Memory B cell (primary cell): ENCODE data around the gene HMGB3.
"Not testable (repeated sequence)": the region's sequence is repeated elsewhere in the genome, so short reads cannot be mapped to it uniquely, and the experiment has no call there.

ENCODE experiments used
- ATAC-seq: fragments of 150-1000 bp; cut with Tn5 transposase; 2 replicates; pipeline ENCODE4 v1.10.0; 2021; ENCODE audit warnings: low read depth, mild to moderate bottlenecking, moderate library complexity
- DNase-seq, 2 donors: peaks; one replicate each; pipeline ENCODE4 v3.0.0; 2022; ENCODE audit warnings: low spot score in 2 of 2
- H3K27ac Mint-ChIP-seq: one replicate; pipeline ENCODE4 v1.8.0; 2022; ENCODE audit warnings: mild to moderate bottlenecking, moderate library complexity, mixed read lengths
- H3K27me3 Mint-ChIP-seq: one replicate; pipeline ENCODE4 v1.8.0; 2022; ENCODE audit warnings: mixed read lengths
- H3K36me3 Mint-ChIP-seq: one replicate; pipeline ENCODE4 v1.8.0; 2022; ENCODE audit warnings: mild to moderate bottlenecking, mixed read lengths
- H3K4me1 Mint-ChIP-seq: one replicate; pipeline ENCODE4 v1.8.0; 2022; ENCODE audit warnings: mixed read lengths
- H3K4me3 Mint-ChIP-seq: one replicate; pipeline ENCODE4 v1.8.0; 2022; ENCODE audit warnings: mild to moderate bottlenecking, moderate library complexity, mixed read lengths
- H3K9me3 Mint-ChIP-seq: one replicate; pipeline ENCODE4 v1.8.0; 2022; ENCODE audit warnings: mixed read lengths

HMGB3 gene

GRCh38 chrX:150987687-150988086 lies 4.6 kb downstream of the HMGB3 start:
- ATAC-seq, H3K27me3 Mint-ChIP-seq, H3K36me3 Mint-ChIP-seq, H3K4me3 Mint-ChIP-seq, H3K9me3 Mint-ChIP-seq, H3K4me1 Mint-ChIP-seq, H3K27ac Mint-ChIP-seq, DNase-seq: not testable (repeated sequence)

GRCh38 chrX:150989420-150989819 lies 6.3 kb downstream of the HMGB3 start:
- Mint-ChIP-seq H3K4me1 (peaks cover 5% of the 10 kb centered on the region), H3K4me3 (no peak overlapping the region), H3K36me3 (peaks cover 1% of the 10 kb centered on the region), H3K27me3 (peaks cover 4% of the 10 kb centered on the region), H3K27ac (no peak overlapping the region), H3K9me3 (no peaks in the 10 kb centered on the region)
- ATAC-seq (no peak), DNase-seq (no peak)

DNA sequence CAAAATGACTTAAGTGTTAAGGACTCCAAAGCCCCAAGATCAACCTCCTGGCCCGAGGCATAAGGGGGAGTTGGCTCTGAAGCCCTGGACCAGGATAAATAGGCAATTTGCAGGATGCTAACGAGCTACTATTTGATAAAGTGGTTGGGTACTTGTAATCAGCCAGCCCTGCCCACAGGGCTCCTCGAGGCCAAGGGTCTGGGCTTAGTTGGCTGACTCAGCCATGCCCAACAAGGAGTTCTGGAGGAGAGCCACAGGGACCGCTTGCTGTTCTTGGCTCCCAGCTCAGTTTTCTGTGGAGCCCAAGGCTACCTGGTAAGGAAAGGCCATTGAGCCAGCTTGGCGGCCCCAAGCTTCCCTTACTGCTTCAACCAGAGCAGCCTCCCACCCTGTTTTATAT lies 7.8 kb downstream of the HMGB3 start:
- ATAC-seq (no peak), DNase-seq (no peak)
- Mint-ChIP-seq H3K4me1 (no peaks in the 10 kb centered on the region), H3K36me3 (peaks cover 1% of the 10 kb centered on the region), H3K4me3 (no peak overlapping the region), H3K9me3 (no peaks in the 10 kb centered on the region), H3K27ac (no peak overlapping the region), H3K27me3 (peaks cover 4% of the 10 kb centered on the region)

DNA sequence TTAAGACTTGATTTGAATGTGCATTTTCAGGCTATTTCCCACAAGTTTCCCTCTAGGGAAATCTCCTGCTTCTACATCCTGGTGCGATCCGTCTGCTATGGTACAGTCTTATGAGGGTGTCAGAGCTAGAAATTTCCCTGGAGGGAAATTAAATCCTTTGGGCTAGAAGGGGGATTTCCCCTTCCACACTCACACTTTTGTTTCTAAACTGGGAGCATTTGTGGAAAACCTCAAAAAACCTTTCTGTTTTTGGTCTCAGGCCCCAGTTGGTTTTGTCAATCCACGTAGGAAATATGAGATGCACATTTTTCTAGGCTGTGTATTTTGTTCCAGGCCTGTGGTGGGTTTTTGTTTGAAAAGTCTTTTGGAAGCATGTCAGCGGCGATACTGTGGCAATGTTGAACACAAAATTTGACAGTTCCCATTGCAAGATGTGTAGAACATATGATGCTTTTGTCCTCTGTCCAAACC lies 17.8 kb downstream of the HMGB3 start:
- no peak for ATAC-seq
- no peaks in the 10 kb centered on the region for H3K4me1 Mint-ChIP-seq
- no peaks in the 10 kb centered on the region for H3K9me3 Mint-ChIP-seq
- no peaks in the 10 kb centered on the region for H3K27me3 Mint-ChIP-seq
- no peak for DNase-seq
- H3K4me3 Mint-ChIP-seq = no peak overlapping the region
- no peaks in the 10 kb centered on the region for H3K36me3 Mint-ChIP-seq
- no peak overlapping the region for H3K27ac Mint-ChIP-seq

- H3K4me1 Mint-ChIP-seq = no peaks in the 10 kb centered on the region
- ATAC-seq (no peak), DNase-seq (no peak)
- H3K9me3 Mint-ChIP-seq = no peaks in the 10 kb centered on the region
- no peak overlapping the region for H3K4me3 Mint-ChIP-seq
- peaks cover 5% of the 10 kb centered on the region for H3K27me3 Mint-ChIP-seq
- no peaks in the 10 kb centered on the region for H3K36me3 Mint-ChIP-seq
- H3K27ac Mint-ChIP-seq = no peak overlapping the region
Observed at GRCh38 chrX:151004085-151004484, 20.9 kb downstream of the HMGB3 start.

GRCh38 chrX:151006410-151007109 lies 23.4 kb downstream of the HMGB3 start:
- no peak for DNase-seq
- no peaks in the 10 kb centered on the region for H3K36me3 Mint-ChIP-seq
- H3K4me1 Mint-ChIP-seq = no peaks in the 10 kb centered on the region
- H3K27ac Mint-ChIP-seq = no peak overlapping the region
- H3K9me3 Mint-ChIP-seq = no peaks in the 10 kb centered on the region
- no peak for ATAC-seq
- H3K4me3 Mint-ChIP-seq = no peak overlapping the region
- peaks cover 6% of the 10 kb centered on the region for H3K27me3 Mint-ChIP-seq

DNA sequence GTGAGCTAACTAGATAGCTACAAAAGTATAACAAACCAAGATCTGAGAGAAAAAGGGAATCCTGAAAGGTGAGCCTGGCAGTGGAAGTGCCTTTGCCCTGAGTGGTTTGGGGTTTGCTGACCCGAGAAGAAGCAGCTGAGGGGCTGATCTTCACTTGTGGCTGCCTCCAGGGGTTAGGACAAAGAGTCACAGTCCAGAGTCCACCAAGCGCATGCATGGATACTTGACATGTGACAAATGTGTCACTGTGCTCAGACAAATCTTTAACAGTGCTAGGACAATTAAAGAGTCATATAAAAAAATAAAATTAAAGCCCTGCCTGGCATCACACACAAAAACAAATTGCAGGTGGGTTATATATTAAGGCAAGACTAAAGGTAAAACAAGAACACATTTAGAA lies 26.4 kb downstream of the HMGB3 start:
- no peak for ATAC-seq
- H3K4me1 Mint-ChIP-seq = no peaks in the 10 kb centered on the region

DNA sequence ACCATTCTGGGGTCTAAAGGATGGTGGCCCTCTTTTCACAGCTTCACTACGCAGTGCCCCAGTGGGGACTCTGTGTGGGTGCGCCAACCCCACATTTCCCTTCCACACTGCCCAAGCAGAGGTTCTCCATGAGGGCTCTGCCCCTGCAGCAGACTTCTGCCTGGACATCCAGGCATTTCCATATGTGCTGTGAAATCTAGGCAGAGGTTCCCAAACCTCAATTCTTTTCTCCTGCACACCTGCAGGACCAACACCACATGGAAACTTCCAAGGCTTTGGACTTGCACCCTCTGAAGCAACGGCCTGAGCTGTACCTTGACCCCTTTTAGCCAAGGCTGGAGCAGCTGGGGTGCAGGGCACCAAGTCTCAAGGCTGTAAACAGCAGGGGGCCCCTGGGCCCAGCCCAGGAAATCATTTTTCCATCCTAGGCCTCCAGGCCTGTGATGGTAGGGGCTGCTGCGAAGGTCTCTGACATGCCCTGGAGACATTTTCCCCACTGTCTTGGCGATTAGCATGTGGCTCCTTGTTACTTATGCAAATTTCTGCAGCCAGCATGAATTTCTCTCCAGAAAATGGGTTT lies 30.1 kb downstream of the HMGB3 start:
- no peak for DNase-seq
- ATAC-seq = no peak
- Mint-ChIP-seq H3K4me1 (no peaks in the 10 kb centered on the region), H3K36me3 (no peaks in the 10 kb centered on the region), H3K4me3 (no peak overlapping the region), H3K27me3 (peaks cover 3% of the 10 kb centered on the region), H3K27ac (no peak overlapping the region), H3K9me3 (peaks cover 4% of the 10 kb centered on the region)

More for the DNA sequence above, 26.4 kb downstream of the HMGB3 start:
- Mint-ChIP-seq H3K4me3 (no peak overlapping the region), H3K27me3 (peaks cover 6% of the 10 kb centered on the region), H3K27ac (no peak overlapping the region), H3K9me3 (peaks cover 4% of the 10 kb centered on the region), H3K36me3 (no peaks in the 10 kb centered on the region)
- no peak for DNase-seq

- Mint-ChIP-seq H3K4me3 (no peak overlapping the region), H3K27me3 (no peaks in the 10 kb centered on the region), H3K4me1 (no peaks in the 10 kb centered on the region), H3K36me3 (no peaks in the 10 kb centered on the region), H3K9me3 (peaks cover 4% of the 10 kb centered on the region), H3K27ac (no peak overlapping the region)
- ATAC-seq (no peak), DNase-seq (no peak)
Observed at GRCh38 chrX:151015684-151016083, 32.5 kb downstream of the HMGB3 start.

- H3K27ac Mint-ChIP-seq = no peak overlapping the region
Observed at GRCh38 chrX:151019856-151020255, 36.7 kb downstream of the HMGB3 start.

GRCh38 chrX:151030845-151031244 lies 47.7 kb downstream of the HMGB3 start:
- Mint-ChIP-seq H3K4me3 (no peak overlapping the region), H3K9me3 (no peaks in the 10 kb centered on the region), H3K36me3 (no peaks in the 10 kb centered on the region), H3K4me1 (no peaks in the 10 kb centered on the region), H3K27me3 (peaks cover 15% of the 10 kb centered on the region), H3K27ac (no peak overlapping the region)
- ATAC-seq (no peak), DNase-seq (no peak)

More at GRCh38 chrX:151019856-151020255, 36.7 kb downstream of the HMGB3 start:
- ATAC-seq = no peak
- DNase-seq = no peak
- Mint-ChIP-seq H3K4me3 (no peak overlapping the region), H3K9me3 (no peaks in the 10 kb centered on the region), H3K27me3 (no peaks in the 10 kb centered on the region), H3K36me3 (no peaks in the 10 kb centered on the region), H3K4me1 (no peaks in the 10 kb centered on the region)

- H3K4me1 Mint-ChIP-seq = no peaks in the 10 kb centered on the region
- H3K4me3 Mint-ChIP-seq = no peak overlapping the region
- H3K36me3 Mint-ChIP-seq = no peaks in the 10 kb centered on the region
- H3K9me3 Mint-ChIP-seq = no peaks in the 10 kb centered on the region
- DNase-seq (no peak), ATAC-seq (no peak)
- H3K27ac Mint-ChIP-seq = no peak overlapping the region
- peaks cover 15% of the 10 kb centered on the region for H3K27me3 Mint-ChIP-seq
Observed at GRCh38 chrX:151031391-151031975, 48.3 kb downstream of the HMGB3 start.

GRCh38 chrX:151039351-151039750 lies 56.2 kb downstream of the HMGB3 start:
- H3K27ac Mint-ChIP-seq = no peak overlapping the region
- DNase-seq (no peak), ATAC-seq (no peak)
- no peaks in the 10 kb centered on the region for H3K9me3 Mint-ChIP-seq
- no peaks in the 10 kb centered on the region for H3K4me1 Mint-ChIP-seq
- no peak overlapping the region for H3K4me3 Mint-ChIP-seq
- no peaks in the 10 kb centered on the region for H3K36me3 Mint-ChIP-seq
- H3K27me3 Mint-ChIP-seq = peaks cover 10% of the 10 kb centered on the region
